H1 (cell line): ENCODE data around the gene LBX2. TPM values are rescaled to one million over a fixed set of nuclear protein-coding genes. Genes with fewer than 3 reads are reported as not detected.

Source experiments
- CTCF ChIA-PET: fragments of 300-600 bp; sonication (Branson Sonifier 250); formaldehyde crosslinking; loops from one replicate; lab custom pipeline; 2021; ENCODE audit not compliant: partially characterized antibody; lab: Charles Lee
- POLR2A ChIA-PET: fragments of 300-600 bp; sonication (Branson Sonifier 250); formaldehyde crosslinking; loops from one replicate; lab custom pipeline; 2021; ENCODE audit warnings: inconsistent platforms; ENCODE audit not compliant: partially characterized antibody; lab: Charles Lee
- DNase-seq, 2 experiments: peaks; one replicate each; pipeline versions ENCODE4 v3.0.0 to v3.0.0-alpha.2; 2010 to 2022; ENCODE audit warnings: low spot score in 2 of 2, low read depth in 1 of 2, mixed read lengths in 1 of 2
- FAIRE-seq: peaks from 2 replicates; lab custom pipeline; 2011; peaks lifted over from hg19 to GRCh38; lab: Jason Lieb, UNC
- H2AFZ ChIP-seq: 2 replicates; pipeline ENCODE4 v1.8.1; 2012; ENCODE audit warnings: low read length, inconsistent platforms
- H2AK5ac ChIP-seq: 2 replicates; pipeline ENCODE4 v1.6.1; 2013; ENCODE audit warnings: low read depth, low read length
- H2BK120ac ChIP-seq: replicated peaks from 2 replicates; pipeline ENCODE3; 2013; ENCODE audit warnings: low read depth, low read length, inconsistent platforms
- H2BK12ac ChIP-seq: 2 replicates; pipeline ENCODE4 v1.6.1; 2013; ENCODE audit warnings: low read depth, low read length
- H2BK15ac ChIP-seq: 2 replicates; pipeline ENCODE4 v1.6.1; 2013; ENCODE audit warnings: low read length
- H2BK20ac ChIP-seq: 2 replicates; pipeline ENCODE4 v1.6.1; 2013; ENCODE audit warnings: low read length
- H2BK5ac ChIP-seq: 2 replicates; pipeline ENCODE4 v1.6.1; 2013; ENCODE audit warnings: low read depth, low read length
- H3K14ac ChIP-seq: 2 replicates; pipeline ENCODE4 v1.6.1; 2013; ENCODE audit warnings: inconsistent platforms; ENCODE audit not compliant: insufficient read length
- H3K18ac ChIP-seq: 2 replicates; pipeline ENCODE4 v1.6.1; 2013; ENCODE audit warnings: low read length; ENCODE audit errors: extremely low read depth
- H3K23ac ChIP-seq: 2 replicates; pipeline ENCODE4 v1.6.1; 2013; ENCODE audit warnings: inconsistent platforms; ENCODE audit not compliant: insufficient read length
- H3K23me2 ChIP-seq: 2 replicates; pipeline ENCODE4 v1.6.1; 2013; ENCODE audit warnings: low read depth, low read length
- H3K27ac ChIP-seq: 2 replicates; pipeline ENCODE4 v1.6.1; 2011; ENCODE audit warnings: low read depth, low read length, inconsistent platforms
- H3K27me3 ChIP-seq, 4 experiments: replicated peaks in 1 of 4; 1 replicate in 1 of 4; 2 replicates in 3 of 4; pipeline versions ENCODE4 v1.6.1 to v1.8.1; 2011 to 2013; ENCODE audit warnings: low read length in 3 of 4, mild to moderate bottlenecking in 3 of 4, inconsistent platforms in 2 of 4, mixed read lengths in 2 of 4, moderate library complexity in 1 of 4; ENCODE audit not compliant: control insufficient read depth in 3 of 4, insufficient read depth in 3 of 4; ENCODE audit errors: extremely low read depth in 1 of 4
- H3K36me3 ChIP-seq, 4 experiments: 2 replicates each; pipeline versions ENCODE4 v1.6.1 to v1.8.1; 2011 to 2013; ENCODE audit warnings: mild to moderate bottlenecking in 4 of 4, low read length in 3 of 4, moderate library complexity in 2 of 4, control low read depth in 1 of 4, inconsistent platforms in 1 of 4; ENCODE audit not compliant: insufficient read depth in 4 of 4, control insufficient read depth in 2 of 4
- H3K4ac ChIP-seq: replicated peaks from 2 replicates; pipeline ENCODE3; 2013; ENCODE audit warnings: low read length, low read depth, mixed read lengths, inconsistent platforms; ENCODE audit not compliant: insufficient read length
- H3K4me1 ChIP-seq, 4 experiments: replicated peaks in 1 of 4; 1 replicate in 1 of 4; 2 replicates in 3 of 4; pipeline versions ENCODE4 v1.6.1 to v1.8.1; 2011 to 2013; ENCODE audit warnings: low read length in 3 of 4, inconsistent platforms in 2 of 4, mixed read lengths in 1 of 4; ENCODE audit not compliant: insufficient read depth in 4 of 4, control insufficient read depth in 3 of 4
- H3K4me2 ChIP-seq, 2 experiments: 2 replicates each; pipeline versions ENCODE4 v1.6.1 to v1.8.1; 2011 to 2013; ENCODE audit warnings: low read depth in 2 of 2, low read length in 2 of 2, control low read depth in 1 of 2, inconsistent platforms in 1 of 2, mild to moderate bottlenecking in 1 of 2; ENCODE audit not compliant: insufficient read depth in 1 of 2
- H3K4me3 ChIP-seq, 4 experiments: fragments of 200-600, 300-600 bp in 1 of 4; sonication (generic), shearing (Covaris generic), sonication (Bioruptor Twin) in 1 of 4; 2 replicates each; pipeline versions ENCODE4 v1.5.1 to v1.8.1; 2011 to 2016; ENCODE audit warnings: low read length in 4 of 4, low read depth in 3 of 4, control low read depth in 2 of 4, inconsistent platforms in 2 of 4, mild to moderate bottlenecking in 2 of 4, mixed read lengths in 1 of 4, moderate library complexity in 1 of 4; ENCODE audit not compliant: insufficient read depth in 2 of 4; ENCODE audit errors: extremely low read depth in 1 of 4
- H3K56ac ChIP-seq: replicated peaks from 2 replicates; pipeline ENCODE3; 2013; ENCODE audit warnings: low read depth, mild to moderate bottlenecking, mixed read lengths, low read length, inconsistent platforms; ENCODE audit not compliant: insufficient read length
- H3K79me1 ChIP-seq: 2 replicates; pipeline ENCODE4 v1.6.1; 2013; ENCODE audit warnings: low read depth, low read length, control low read depth
- H3K79me2 ChIP-seq, 2 experiments: 2 replicates each; pipeline versions ENCODE4 v1.6.1 to v1.8.1; 2012 to 2013; ENCODE audit warnings: low read length in 2 of 2, mild to moderate bottlenecking in 2 of 2, inconsistent platforms in 1 of 2; ENCODE audit not compliant: insufficient read depth in 2 of 2, control insufficient read depth in 1 of 2
- H3K9ac ChIP-seq, 4 experiments: replicated peaks in 1 of 4; 1 replicate in 1 of 4; 2 replicates in 3 of 4; pipeline versions ENCODE4 v1.6.1 to v1.8.1; 2011 to 2013; ENCODE audit warnings: low read depth in 3 of 4, low read length in 3 of 4, control low read depth in 2 of 4, mild to moderate bottlenecking in 2 of 4, moderate library complexity in 2 of 4, inconsistent platforms in 1 of 4; ENCODE audit errors: extremely low read depth in 1 of 4
- H3K9me3 ChIP-seq, 2 experiments: 2 replicates each; pipeline versions ENCODE4 v1.6.1 to v1.8.1; 2012 to 2013; ENCODE audit warnings: mild to moderate bottlenecking in 2 of 2, moderate library complexity in 2 of 2, control low read depth in 1 of 2, inconsistent platforms in 1 of 2, low read depth in 1 of 2, low read length in 1 of 2, mixed read lengths in 1 of 2; ENCODE audit not compliant: insufficient read depth in 2 of 2
- H4K20me1 ChIP-seq, 2 experiments: replicated peaks in 1 of 2; 2 replicates each; pipeline versions ENCODE3 to v1.8.1; 2011 to 2013; ENCODE audit warnings: inconsistent platforms in 2 of 2, low read length in 2 of 2, mild to moderate bottlenecking in 1 of 2; ENCODE audit not compliant: insufficient read depth in 2 of 2, control insufficient read depth in 1 of 2
- H4K5ac ChIP-seq: 2 replicates; pipeline ENCODE4 v1.6.1; 2013; ENCODE audit warnings: low read length, low read depth, mixed read lengths, inconsistent platforms; ENCODE audit not compliant: insufficient read length
- H4K8ac ChIP-seq: 2 replicates; pipeline ENCODE4 v1.8.0; 2013; ENCODE audit warnings: mild to moderate bottlenecking, moderate library complexity, low read length, inconsistent platforms; ENCODE audit not compliant: insufficient read depth; ENCODE audit errors: extremely low read depth
- H4K91ac ChIP-seq: replicated peaks from 2 replicates; pipeline ENCODE3; 2013; ENCODE audit warnings: low read length, mixed read lengths, inconsistent platforms; ENCODE audit not compliant: insufficient read length
- CBX5 ChIP-seq: fragments of 300-800, 300-1000 bp; sonication (generic); IDR thresholded peaks from 2 replicates; pipeline ENCODE4 v1.7.1; 2016; ENCODE audit warnings: antibody characterized with exemption, low read length, low read depth
- EGR1 ChIP-seq: IDR thresholded peaks from 2 replicates; pipeline ENCODE4 v1.6.1; 2011; ENCODE audit warnings: low read depth, low read length, borderline replicate concordance
- EZH2 ChIP-seq: fragments of 200-600 bp; sonication (generic); IDR thresholded peaks from 2 replicates; pipeline ENCODE4 v1.7.1; 2012; ENCODE audit warnings: low read depth, mild to moderate bottlenecking, moderate library complexity, low read length, inconsistent platforms; ENCODE audit not compliant: severe bottlenecking
- HDAC6 ChIP-seq: IDR thresholded peaks from one replicate; pipeline ENCODE4 v1.7.1; 2012; ENCODE audit warnings: low read depth, mild to moderate bottlenecking, inconsistent platforms, low read length, moderate library complexity
- JUND ChIP-seq: IDR thresholded peaks from 2 replicates; pipeline ENCODE4 v1.6.1; 2011; ENCODE audit warnings: mild to moderate bottlenecking, improper control_type of control experiment, low read length
- KDM1A ChIP-seq: fragments of 200-600, 300-600 bp; sonication (generic); IDR thresholded peaks from 2 replicates; pipeline ENCODE4 v1.7.1; 2016; ENCODE audit warnings: mild to moderate bottlenecking, low read length, borderline replicate concordance
- POLR2AphosphoS5 ChIP-seq: IDR thresholded peaks from 2 replicates; pipeline ENCODE4 v1.6.1; 2011; ENCODE audit warnings: low read depth, low read length
- SIRT6 ChIP-seq: IDR thresholded peaks from one replicate; pipeline ENCODE4 v1.7.1; 2012; ENCODE audit warnings: low read length, inconsistent platforms
- SP2 ChIP-seq: IDR thresholded peaks from 2 replicates; pipeline ENCODE4 v1.6.1; 2012; ENCODE audit warnings: mild to moderate bottlenecking, low read length, inconsistent platforms
- SRF ChIP-seq: IDR thresholded peaks from 2 replicates; pipeline ENCODE4 v1.6.1; 2011; ENCODE audit warnings: mild to moderate bottlenecking, low read depth, low read length, moderate library complexity
- SUZ12 ChIP-seq: fragments of 200-600 bp; sonication (generic); IDR thresholded peaks from 2 replicates; pipeline ENCODE4 v1.6.1; 2012; ENCODE audit warnings: mild to moderate bottlenecking, inconsistent platforms, low read length, moderate library complexity, mixed read lengths
- TEAD4 ChIP-seq: IDR thresholded peaks from 2 replicates; pipeline ENCODE4 v1.6.1; 2012; ENCODE audit warnings: low read depth, low read length, inconsistent platforms, mixed read lengths
- WGBS, 2 experiments: shearing (Covaris generic) in 1 of 2; methylation state at CpG; one replicate each; pipeline versions ENCODE4 v1.1.6 to v1.1.7; 2013 to 2015; ENCODE audit warnings: low lambda C conversion rate in 2 of 2, mixed read lengths in 2 of 2, inconsistent platforms in 1 of 2, low coverage in 1 of 2, missing lambda C conversion rate in 1 of 2; ENCODE audit not compliant: insufficient replicate concordance in 2 of 2, insufficient coverage in 1 of 2, insufficient read length in 1 of 2; ENCODE audit errors: extremely low coverage in 1 of 2, missing lambda C conversion rate in 1 of 2; 5-methylcytosine and 5-hydroxymethylcytosine counted together
- polyA plus RNA-seq, 7 experiments: library from polyadenylated mRNA; depleted of rRNA in 3 of 7; stranded (reverse) in 5 of 7; unstranded in 2 of 7; fragments of >200 nt in 5 of 7; fragments of 200-250 nt in 2 of 7; gene quantifications; 1 replicate in 5 of 7; 2 replicates in 1 of 7; 4 replicates in 1 of 7; pipeline versions ENCODE4 v1.2.1 to v1.2.3, GENCODE V29; 2011 to 2013; ENCODE audit warnings: missing spikeins in 2 of 7, mixed read lengths in 2 of 7
- total RNA-seq: library from RNA; stranded (reverse); fragmentation: NEBNext Ultra II Directional; extraction: Animal tissue kit (Norgen Biotek cat#: 25700); gene quantifications from 2 replicates; pipeline ENCODE4 v1.2.1, GENCODE V29; 2021
- TF ChIP-seq, protein P1 (sequence below): IDR thresholded peaks from 2 replicates; pipeline ENCODE4 v1.6.1; 2011; ENCODE audit warnings: low read depth, mild to moderate bottlenecking, low read length; ENCODE audit not compliant: insufficient read depth

LBX2 gene
- total and polyA plus RNA-seq, 2 of the 8 experiments (the other 6 are each of a cell fraction or from before 2014, with no cell fraction given): 0.27 TPM; not detected in 1

DNA sequence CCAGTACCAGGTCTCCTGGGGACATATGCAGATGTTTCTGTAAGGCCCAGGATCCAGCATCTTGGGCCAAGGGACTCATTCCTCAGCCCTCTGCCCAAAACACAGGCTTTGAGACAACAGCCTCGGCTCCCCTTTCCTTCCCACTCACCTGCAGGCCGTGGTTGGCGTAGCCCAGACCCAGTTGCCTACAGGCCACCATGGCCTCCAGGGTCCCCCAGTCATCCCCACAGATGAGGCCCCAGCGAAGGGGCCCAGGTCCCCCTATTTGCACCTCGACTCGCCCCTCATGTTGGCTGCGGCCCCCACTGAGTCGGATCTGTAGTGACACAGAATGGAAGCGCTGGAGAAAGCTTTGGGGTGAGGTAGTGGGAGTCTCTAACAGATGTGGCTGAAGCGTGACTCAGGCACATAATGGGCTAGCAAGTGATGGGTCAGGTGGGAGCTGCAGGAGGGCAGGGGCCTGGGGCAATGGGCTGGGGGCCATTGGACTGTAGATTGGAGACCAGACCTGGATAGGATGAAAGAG lies 36.1 kb upstream of the LBX2 start:
- Histone ChIP-seq H3K14ac (no peak overlapping the region), H3K4me2 (no peak overlapping the region), H3K27ac (no peak overlapping the region), H4K8ac (no peak overlapping the region), H3K4ac (no peak overlapping the region), H2BK12ac (no peak overlapping the region), H3K56ac (no peak overlapping the region), H3K4me1 (peaks cover 4 to 5% (median 4%) of the 10 kb centered on the region in 4 experiments; a peak in 6 of 7 replicates), H2BK20ac (no peak overlapping the region), H2BK15ac (no peak overlapping the region), H3K9me3 (no peaks in the 10 kb centered on the region), H3K36me3 (peaks cover 2 to 17% (median 10%) of the 10 kb centered on the region in 4 experiments; a peak in 7 of 8 replicates), H2BK120ac (no peak overlapping the region), H3K4me3 (no peak overlapping the region), H3K18ac (no peak overlapping the region), H3K9ac (no peak overlapping the region), H4K20me1 (peaks cover 6 to 10% of the 10 kb centered on the region in 2 experiments), H3K23ac (no peak overlapping the region), H3K79me1 (peaks cover 2% of the 10 kb centered on the region; the same call in 1 of the 2 replicates), H2AFZ (no peak overlapping the region), H3K23me2 (peaks cover 2% of the 10 kb centered on the region; the same call in 1 of the 2 replicates), H3K79me2 (no peaks in the 10 kb centered on the region), H2AK5ac (no peak overlapping the region), H2BK5ac (no peak overlapping the region), H3K27me3 (no peaks in the 10 kb centered on the region; a peak in 1 of 7 replicates), H4K5ac (no peak overlapping the region), H4K91ac (no peak overlapping the region)
- DNase-seq (no peak), FAIRE-seq (no peak)
- CTCF ChIA-PET: interaction anchor here (0.5 to 7.0 kb wide), 5 partner anchors 11 to 52 kb away, joined by 3 to 53 read pairs (median 3); no protein-coding TSS in a partner anchor
- WGBS, 2 experiments: 91% methylated on average over 10 of the region's 10 CpGs; no CpG with 5 or more reads in 1 of the 2 experiments
- POLR2A ChIA-PET: interaction anchor here (1.1 to 2.3 kb wide), 5 partner anchors 9 to 37 kb away, joined by 3 to 6 read pairs (median 3); partner anchors contain the start of genes DQX1 and LBX2
- TF ChIP-seq SIRT6 (no peak), JUND (no peak), EZH2 (no peak), TEAD4 (no peak), SRF (no peak), CBX5 (no peak), HDAC6 (no peak), SUZ12 (no peak), KDM1A (no peak), EGR1 (no peak), POLR2AphosphoS5 (no peak), SP2 (no peak)
- TF ChIP-seq, protein P1, sequence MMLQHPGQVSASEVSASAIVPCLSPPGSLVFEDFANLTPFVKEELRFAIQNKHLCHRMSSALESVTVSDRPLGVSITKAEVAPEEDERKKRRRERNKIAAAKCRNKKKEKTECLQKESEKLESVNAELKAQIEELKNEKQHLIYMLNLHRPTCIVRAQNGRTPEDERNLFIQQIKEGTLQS: no peak
